ENCODE data around the gene REM2. TPM values are rescaled to one million over a fixed set of nuclear protein-coding genes. Genes with fewer than 3 reads are reported as not detected.
A peak's percentile ranks its signal among the peaks of the same experiment; 100 is the strongest.

REM2 gene
- polyA plus RNA-seq, 1 of the 3 experiments (the other 2 are of a cell fraction) = 0.26 TPM

- CTCF ChIA-PET = interaction anchor here (0.6 to 13.0 kb wide), 8 partner anchors 8 to 62 kb away, joined by 3 to 96 read pairs (median 10); no protein-coding TSS in a partner anchor
- H3F3A ChIP-seq (replicated peaks; ENCODE audit: insufficient read depth) = peaks cover 4% of the 10 kb centered on the region
- H3K4me1 ChIP-seq (ENCODE audit: control insufficient read depth in 1 of 2, insufficient read depth in 2 of 2, low read depth in 1 of 2, low read length in 1 of 2) = peaks cover 8 to 45% of the 10 kb centered on the region in 2 experiments; a peak in 2 of 4 replicates
- POLR2A ChIA-PET = interaction anchor here (0.8 to 1.4 kb wide), 2 partner anchors 13 to 121 kb away, joined by 3 to 7 read pairs; no protein-coding TSS in a partner anchor
- peak overlapping the region in 1 of 2 experiments; percentile 92; a peak in 1 of 4 replicates for H3K27ac ChIP-seq (ENCODE audit: low read depth in 2 of 2, low read length in 1 of 2)
- TF ChIP-seq RXRA (IDR thresholded peaks at IDR 0.05; ENCODE audit: borderline replicate concordance, low read depth) (no peak), TEAD4 (IDR thresholded peaks at IDR 0.05; ENCODE audit: borderline replicate concordance, insufficient read depth) (no peak), JUND (IDR thresholded peaks at IDR 0.05) (no peak), GATA2 (CRISPR knock-in tag; IDR thresholded peaks at IDR 0.05) (no peak), EP300 (IDR thresholded peaks at IDR 0.05; ENCODE audit: borderline replicate concordance in 1 of 2, low read depth in 1 of 2, low read length in 1 of 2) (no peak), GABPA (IDR thresholded peaks at IDR 0.05; ENCODE audit: low read depth) (no peak), FOXM1 (IDR thresholded peaks at IDR 0.05; ENCODE audit: low read depth) (no peak), REST (IDR thresholded peaks at IDR 0.05; ENCODE audit: low read depth, low read length) (no peak), USF2 (IDR thresholded peaks at IDR 0.05; ENCODE audit: borderline replicate concordance, low read depth, low read length) (no peak), MXI1 (IDR thresholded peaks at IDR 0.05; ENCODE audit: low read depth, low read length) (no peak), RCOR1 (IDR thresholded peaks at IDR 0.05; ENCODE audit: low read length) (no peak), ZBTB33 (IDR thresholded peaks at IDR 0.05; ENCODE audit: borderline replicate concordance, low read depth) (no peak), NFIC (IDR thresholded peaks at IDR 0.05; ENCODE audit: borderline replicate concordance) (no peak), POLR2AphosphoS5 (IDR thresholded peaks at IDR 0.05; ENCODE audit: low read depth, low read length) (no peak), SMC3 (IDR thresholded peaks at IDR 0.05; ENCODE audit: low read depth, low read length) (no peak), FOSL2 (IDR thresholded peaks at IDR 0.05; ENCODE audit: borderline replicate concordance, low read depth) (no peak)
- TF ChIP-seq, protein P1, sequence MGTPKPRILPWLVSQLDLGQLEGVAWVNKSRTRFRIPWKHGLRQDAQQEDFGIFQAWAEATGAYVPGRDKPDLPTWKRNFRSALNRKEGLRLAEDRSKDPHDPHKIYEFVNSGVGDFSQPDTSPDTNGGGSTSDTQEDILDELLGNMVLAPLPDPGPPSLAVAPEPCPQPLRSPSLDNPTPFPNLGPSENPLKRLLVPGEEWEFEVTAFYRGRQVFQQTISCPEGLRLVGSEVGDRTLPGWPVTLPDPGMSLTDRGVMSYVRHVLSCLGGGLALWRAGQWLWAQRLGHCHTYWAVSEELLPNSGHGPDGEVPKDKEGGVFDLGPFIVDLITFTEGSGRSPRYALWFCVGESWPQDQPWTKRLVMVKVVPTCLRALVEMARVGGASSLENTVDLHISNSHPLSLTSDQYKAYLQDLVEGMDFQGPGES (IDR thresholded peaks at IDR 0.05; ENCODE audit: low read depth, low read length) = no peak
- TF ChIP-seq, protein P2, sequence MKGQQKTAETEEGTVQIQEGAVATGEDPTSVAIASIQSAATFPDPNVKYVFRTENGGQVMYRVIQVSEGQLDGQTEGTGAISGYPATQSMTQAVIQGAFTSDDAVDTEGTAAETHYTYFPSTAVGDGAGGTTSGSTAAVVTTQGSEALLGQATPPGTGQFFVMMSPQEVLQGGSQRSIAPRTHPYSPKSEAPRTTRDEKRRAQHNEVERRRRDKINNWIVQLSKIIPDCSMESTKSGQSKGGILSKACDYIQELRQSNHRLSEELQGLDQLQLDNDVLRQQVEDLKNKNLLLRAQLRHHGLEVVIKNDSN (IDR thresholded peaks at IDR 0.05; ENCODE audit: borderline replicate concordance, low read depth) = no peak
- TF ChIP-seq, protein P3, sequence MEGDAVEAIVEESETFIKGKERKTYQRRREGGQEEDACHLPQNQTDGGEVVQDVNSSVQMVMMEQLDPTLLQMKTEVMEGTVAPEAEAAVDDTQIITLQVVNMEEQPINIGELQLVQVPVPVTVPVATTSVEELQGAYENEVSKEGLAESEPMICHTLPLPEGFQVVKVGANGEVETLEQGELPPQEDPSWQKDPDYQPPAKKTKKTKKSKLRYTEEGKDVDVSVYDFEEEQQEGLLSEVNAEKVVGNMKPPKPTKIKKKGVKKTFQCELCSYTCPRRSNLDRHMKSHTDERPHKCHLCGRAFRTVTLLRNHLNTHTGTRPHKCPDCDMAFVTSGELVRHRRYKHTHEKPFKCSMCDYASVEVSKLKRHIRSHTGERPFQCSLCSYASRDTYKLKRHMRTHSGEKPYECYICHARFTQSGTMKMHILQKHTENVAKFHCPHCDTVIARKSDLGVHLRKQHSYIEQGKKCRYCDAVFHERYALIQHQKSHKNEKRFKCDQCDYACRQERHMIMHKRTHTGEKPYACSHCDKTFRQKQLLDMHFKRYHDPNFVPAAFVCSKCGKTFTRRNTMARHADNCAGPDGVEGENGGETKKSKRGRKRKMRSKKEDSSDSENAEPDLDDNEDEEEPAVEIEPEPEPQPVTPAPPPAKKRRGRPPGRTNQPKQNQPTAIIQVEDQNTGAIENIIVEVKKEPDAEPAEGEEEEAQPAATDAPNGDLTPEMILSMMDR (IDR thresholded peaks at IDR 0.05) = no peak
- H2AFZ ChIP-seq (ENCODE audit: low read depth) = peak overlapping the region; percentile 83; the same call in 1 of the 2 replicates
- no peaks in the 10 kb centered on the region for H3K27me3 ChIP-seq (ENCODE audit: insufficient read depth)
- H3K79me2 ChIP-seq (ENCODE audit: insufficient read depth) = peaks cover 6% of the 10 kb centered on the region; the same call in 1 of the 2 replicates
- no peaks in the 10 kb centered on the region for H3K9me3 ChIP-seq
- no peak for DNase-seq
- H3K36me3 ChIP-seq (replicated peaks in 1 of 2; ENCODE audit: control insufficient read depth in 1 of 2, insufficient read depth in 2 of 2, low read length in 1 of 2) = no peaks in the 10 kb centered on the region
- WGBS (ENCODE audit: low lambda C conversion rate) = 95% methylated on average over 21 of the region's 21 CpGs
- H3K9ac ChIP-seq = no peak overlapping the region
- H3K9me2 ChIP-seq = no peaks in the 10 kb centered on the region
- no peaks in the 10 kb centered on the region for H4K20me1 ChIP-seq (ENCODE audit: insufficient read depth)
- H3K4me3 ChIP-seq (ENCODE audit: low read depth in 2 of 2, low read length in 1 of 2) = peak overlapping the region in 1 of 2 experiments; percentile 63; a peak in 2 of 4 replicates
- peak overlapping the region; percentile 88 for H3K4me2 ChIP-seq
Measured at GRCh38 chr14:22885975-22886374, 3.0 kb downstream of the REM2 start.
